Right atrium auricular region (tissue), 2 donors: Measurements from ENCODE around the gene MARK3. TPM values are rescaled to one million over a fixed set of nuclear protein-coding genes. Genes with fewer than 3 reads are reported as not detected.

ENCODE experiments used
- DNase-seq: peaks from one replicate; pipeline ENCODE4 v3.0.0-alpha.2; 2019; ENCODE audit warnings: low spot score
- H3K27ac ChIP-seq, 2 donors: fragments of 200-600 bp; sonication (generic); 1 replicate in 1 of 2; 2 replicates in 1 of 2; pipeline ENCODE4 v1.5.1; 2016 to 2019
- H3K27me3 ChIP-seq, 2 donors: fragments of 200-600 bp; sonication (generic); one replicate each; pipeline versions ENCODE4 v1.5.1 to v1.6.0; 2017 to 2019
- H3K36me3 ChIP-seq: fragments of 200-600 bp; sonication (generic); one replicate; pipeline ENCODE4 v1.5.1; 2016
- H3K4me1 ChIP-seq, 2 donors: fragments of 200-600 bp; sonication (generic); one replicate each; pipeline versions ENCODE4 v1.5.1 to v1.6.0; 2017 to 2019
- H3K4me3 ChIP-seq, 2 donors: fragments of 200-600 bp; sonication (generic); 1 replicate in 1 of 2; 2 replicates in 1 of 2; pipeline ENCODE4 v1.5.1; 2017 to 2019; ENCODE audit warnings: mild to moderate bottlenecking in 1 of 2, moderate library complexity in 1 of 2
- H3K9me3 ChIP-seq, 2 donors: fragments of 200-600 bp; sonication (generic); one replicate each; pipeline ENCODE4 v1.5.1; 2019
- total RNA-seq, 2 donors: library from RNA; depleted of rRNA; stranded (reverse); fragments of >200 nt; gene quantifications; one replicate each; pipeline ENCODE4 v1.1.0, GENCODE V29; 2016
- TF ChIP-seq, protein P1 (sequence below), 2 donors: fragments of 200-600 bp; sonication (generic); IDR thresholded peaks; one replicate each; pipeline ENCODE4 v1.5.1; 2019; ENCODE audit warnings: antibody characterized with exemption in 2 of 2

The MARK3 gene
- total RNA-seq, 2 donors from 2014 or later: 71.7 to 74.2 TPM

DNA sequence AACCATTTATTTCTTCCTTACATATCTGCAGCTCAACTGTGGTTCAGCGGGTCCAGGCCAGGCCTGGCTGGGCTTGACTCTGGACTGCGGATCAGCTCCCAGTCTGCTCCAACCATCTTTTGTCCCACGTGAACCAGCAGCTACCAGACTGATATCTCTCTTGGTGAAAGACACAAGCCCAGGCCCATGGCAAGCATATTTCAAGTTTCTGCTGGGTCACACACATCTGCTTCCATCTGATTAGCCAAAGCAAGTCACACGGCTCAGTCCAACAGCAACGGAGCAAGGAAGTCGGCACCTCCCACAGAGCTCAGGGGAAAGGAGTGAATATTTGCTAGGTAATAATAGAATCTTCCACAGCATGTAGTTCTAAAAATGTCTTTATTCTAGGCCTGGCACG, 24.7 kb upstream of the MARK3 start:
- Histone ChIP-seq H3K27ac (no peak overlapping the region), H3K4me3 (no peak overlapping the region), H3K9me3 (peaks cover 0 to 17% of the 10 kb centered on the region in 2 donors), H3K36me3 (no peaks in the 10 kb centered on the region), H3K27me3 (no peaks in the 10 kb centered on the region), H3K4me1 (no peaks in the 10 kb centered on the region)
- no peak for DNase-seq
- TF ChIP-seq, protein P1, sequence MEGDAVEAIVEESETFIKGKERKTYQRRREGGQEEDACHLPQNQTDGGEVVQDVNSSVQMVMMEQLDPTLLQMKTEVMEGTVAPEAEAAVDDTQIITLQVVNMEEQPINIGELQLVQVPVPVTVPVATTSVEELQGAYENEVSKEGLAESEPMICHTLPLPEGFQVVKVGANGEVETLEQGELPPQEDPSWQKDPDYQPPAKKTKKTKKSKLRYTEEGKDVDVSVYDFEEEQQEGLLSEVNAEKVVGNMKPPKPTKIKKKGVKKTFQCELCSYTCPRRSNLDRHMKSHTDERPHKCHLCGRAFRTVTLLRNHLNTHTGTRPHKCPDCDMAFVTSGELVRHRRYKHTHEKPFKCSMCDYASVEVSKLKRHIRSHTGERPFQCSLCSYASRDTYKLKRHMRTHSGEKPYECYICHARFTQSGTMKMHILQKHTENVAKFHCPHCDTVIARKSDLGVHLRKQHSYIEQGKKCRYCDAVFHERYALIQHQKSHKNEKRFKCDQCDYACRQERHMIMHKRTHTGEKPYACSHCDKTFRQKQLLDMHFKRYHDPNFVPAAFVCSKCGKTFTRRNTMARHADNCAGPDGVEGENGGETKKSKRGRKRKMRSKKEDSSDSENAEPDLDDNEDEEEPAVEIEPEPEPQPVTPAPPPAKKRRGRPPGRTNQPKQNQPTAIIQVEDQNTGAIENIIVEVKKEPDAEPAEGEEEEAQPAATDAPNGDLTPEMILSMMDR (IDR thresholded peaks at IDR 0.05): no peak

DNA sequence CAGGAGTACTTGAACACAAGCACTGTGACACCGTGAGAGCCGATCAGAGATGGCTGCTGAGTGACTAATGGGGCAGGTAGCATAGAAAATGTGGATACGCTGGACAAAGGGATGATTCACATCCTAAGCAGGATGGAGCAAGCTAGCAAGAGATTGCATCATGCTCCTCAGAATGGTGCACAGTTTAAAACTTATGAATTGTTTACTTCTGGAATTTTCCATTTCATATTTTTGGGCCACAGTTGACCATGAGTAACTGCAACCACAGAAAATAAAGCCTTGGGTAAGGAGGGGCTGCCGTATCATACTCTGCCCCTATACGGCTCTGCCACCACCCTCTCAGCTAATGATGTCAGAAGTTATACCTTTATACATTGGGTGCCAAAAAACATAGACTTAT, 23.3 kb upstream of the MARK3 start:
- H3K9me3 ChIP-seq: peaks cover 0 to 17% of the 10 kb centered on the region in 2 donors
- no peaks in the 10 kb centered on the region for H3K36me3 ChIP-seq
- TF ChIP-seq, protein P1 (IDR thresholded peaks at IDR 0.05): no peak
- no peaks in the 10 kb centered on the region for H3K27me3 ChIP-seq
- H3K4me3 ChIP-seq: no peak overlapping the region
- no peak for DNase-seq
- H3K4me1 ChIP-seq: no peaks in the 10 kb centered on the region
- H3K27ac ChIP-seq: no peak overlapping the region

DNA sequence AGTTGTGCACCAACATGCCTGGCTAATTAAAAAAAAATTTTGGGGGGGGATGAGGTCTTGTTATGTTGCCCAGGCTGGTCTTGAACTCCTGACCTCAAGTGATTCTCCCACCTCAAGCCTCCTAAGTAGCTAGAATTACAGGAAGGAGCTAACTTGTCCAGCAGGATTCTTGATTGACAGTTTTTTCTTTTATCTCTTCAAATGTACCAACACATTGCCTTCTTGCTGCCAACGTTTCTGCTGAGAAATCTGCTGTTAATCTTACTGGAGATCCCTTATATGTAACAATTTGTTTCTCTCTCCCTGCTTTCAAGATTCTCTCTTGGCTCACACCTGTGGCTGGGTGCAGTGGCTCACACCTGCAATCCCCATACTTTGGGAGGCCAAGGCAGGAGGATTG, 22.4 kb upstream of the MARK3 start:
- DNase-seq: no peak
- no peak overlapping the region for H3K27ac ChIP-seq
- peaks cover 0 to 17% of the 10 kb centered on the region in 2 donors for H3K9me3 ChIP-seq
- H3K27me3 ChIP-seq: no peaks in the 10 kb centered on the region
- H3K4me1 ChIP-seq: no peaks in the 10 kb centered on the region
- TF ChIP-seq, protein P1 (IDR thresholded peaks at IDR 0.05): no peak
- H3K36me3 ChIP-seq: no peaks in the 10 kb centered on the region
- no peak overlapping the region for H3K4me3 ChIP-seq

DNA sequence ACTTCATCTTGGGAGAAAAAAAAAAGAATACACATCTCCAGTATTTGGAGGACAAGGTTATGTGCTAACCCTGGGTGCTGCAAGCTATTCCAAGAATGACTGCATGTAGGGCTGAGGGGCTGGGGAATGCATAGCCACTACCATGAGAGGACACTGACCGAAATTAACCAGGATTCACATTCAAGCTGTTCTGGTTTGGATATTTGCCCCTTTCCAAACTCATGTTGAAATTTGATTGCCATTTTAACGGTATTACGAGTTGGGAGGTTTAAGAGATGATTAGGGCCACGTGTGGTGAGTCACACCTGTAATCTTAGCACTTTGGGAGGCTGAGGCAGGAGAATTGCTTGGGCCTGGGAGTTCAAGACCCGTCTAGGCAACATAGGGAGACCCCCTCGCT, 18.5 kb upstream of the MARK3 start:
- Histone ChIP-seq H3K27me3 (no peaks in the 10 kb centered on the region), H3K4me1 (no peaks in the 10 kb centered on the region), H3K9me3 (peaks cover 0 to 16% of the 10 kb centered on the region in 2 donors), H3K36me3 (no peaks in the 10 kb centered on the region), H3K27ac (no peak overlapping the region), H3K4me3 (no peak overlapping the region)
- DNase-seq: no peak
- TF ChIP-seq, protein P1 (IDR thresholded peaks at IDR 0.05): no peak

DNA sequence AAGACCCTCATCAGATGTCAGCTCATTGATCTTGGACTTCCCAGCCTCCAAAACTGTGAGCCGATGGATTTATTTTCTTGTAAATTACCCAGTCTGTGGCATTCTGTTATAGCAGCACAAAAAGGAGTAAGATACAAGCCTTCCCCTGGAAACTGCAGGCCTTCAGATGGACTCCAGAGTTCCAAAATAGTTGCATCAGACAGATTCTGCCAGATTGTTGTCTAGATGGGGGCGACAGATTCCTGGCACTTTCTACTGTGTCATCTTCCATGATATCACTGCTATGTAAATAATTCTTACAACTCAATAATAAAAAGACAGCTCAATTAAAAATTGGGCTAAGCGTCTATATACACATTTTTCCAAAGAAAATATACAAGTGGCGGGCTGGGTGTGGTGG, 17.2 kb upstream of the MARK3 start:
- Histone ChIP-seq H3K36me3 (no peaks in the 10 kb centered on the region), H3K4me1 (no peaks in the 10 kb centered on the region), H3K4me3 (no peak overlapping the region), H3K27me3 (no peaks in the 10 kb centered on the region), H3K9me3 (peaks cover 0 to 4% of the 10 kb centered on the region in 2 donors), H3K27ac (no peak overlapping the region)
- DNase-seq: no peak
- TF ChIP-seq, protein P1 (IDR thresholded peaks at IDR 0.05): no peak

DNA sequence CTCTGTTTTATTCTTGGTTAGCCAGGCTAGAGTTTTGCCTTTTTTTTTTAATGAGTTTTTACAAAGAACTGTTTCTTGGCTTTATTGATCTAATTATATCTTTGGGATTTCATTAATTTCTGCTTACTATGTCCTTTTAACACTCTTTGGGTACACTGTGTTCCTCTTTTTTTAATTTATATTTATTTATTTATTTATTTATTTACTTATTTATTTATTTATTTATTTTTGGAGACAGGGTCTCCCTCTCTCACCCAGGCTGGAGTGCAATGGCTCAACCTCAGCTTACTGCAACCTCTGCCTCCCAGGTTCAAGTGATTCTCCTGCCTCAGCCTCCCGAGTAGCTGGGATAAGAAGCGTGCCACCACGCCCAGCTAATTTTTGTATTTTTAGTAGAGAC, 15.1 kb upstream of the MARK3 start:
- H3K27me3 ChIP-seq: no peaks in the 10 kb centered on the region
- TF ChIP-seq, protein P1 (IDR thresholded peaks at IDR 0.05): no peak
- no peaks in the 10 kb centered on the region for H3K36me3 ChIP-seq
- H3K4me1 ChIP-seq: no peaks in the 10 kb centered on the region
- H3K4me3 ChIP-seq: no peak overlapping the region
- H3K9me3 ChIP-seq: no peaks in the 10 kb centered on the region
- no peak overlapping the region for H3K27ac ChIP-seq
- DNase-seq: no peak
